Osteocyte (in vitro differentiated cells): ENCODE measurements around the gene ARL6IP6. TPM values are rescaled to one million over a fixed set of nuclear protein-coding genes. Genes with fewer than 3 reads are reported as not detected.
A peak's percentile ranks its signal among the peaks of the same experiment; 100 is the strongest.

Source experiments
- DNase-seq: peaks from one replicate; pipeline ENCODE4 v3.0.0; 2021; ENCODE audit warnings: mixed read lengths; ENCODE audit not compliant: unreplicated experiment; ENCODE audit errors: extremely low spot score
- H3K27ac Mint-ChIP-seq: one replicate; pipeline ENCODE4 v1.8.0; 2021; ENCODE audit warnings: mild to moderate bottlenecking, mixed read lengths; ENCODE audit not compliant: unreplicated experiment
- H3K27me3 Mint-ChIP-seq: one replicate; pipeline ENCODE4 v1.8.0; 2021; ENCODE audit warnings: mixed read lengths; ENCODE audit not compliant: unreplicated experiment
- H3K36me3 Mint-ChIP-seq: one replicate; pipeline ENCODE4 v1.8.0; 2021; ENCODE audit warnings: mixed read lengths; ENCODE audit not compliant: unreplicated experiment
- H3K4me1 Mint-ChIP-seq: one replicate; pipeline ENCODE4 v1.8.0; 2021; ENCODE audit warnings: mixed read lengths; ENCODE audit not compliant: unreplicated experiment
- H3K4me3 Mint-ChIP-seq: one replicate; pipeline ENCODE4 v1.8.0; 2021; ENCODE audit warnings: mild to moderate bottlenecking, moderate library complexity, mixed read lengths; ENCODE audit not compliant: unreplicated experiment
- H3K9me3 Mint-ChIP-seq: one replicate; pipeline ENCODE4 v1.8.0; 2021; ENCODE audit warnings: mixed read lengths; ENCODE audit not compliant: unreplicated experiment
- CTCF ChIP-seq: fragments of 200-600 bp; sonication (generic); IDR thresholded peaks from 2 replicates; pipeline ENCODE4 v1.5.0; 2021; ENCODE audit warnings: antibody characterized with exemption, mild to moderate bottlenecking, moderate library complexity
- total RNA-seq: library from RNA; stranded (reverse); gene quantifications from 2 replicates; pipeline ENCODE4 v1.2.1, GENCODE V29; 2021

Gene ARL6IP6
- total RNA-seq, 1 donor from 2014 or later: 13.9 TPM

- peaks cover 31% of the 10 kb centered on the region for H3K36me3 Mint-ChIP-seq
- no peaks in the 10 kb centered on the region for H3K9me3 Mint-ChIP-seq
- H3K27ac Mint-ChIP-seq: no peak overlapping the region
- H3K4me1 Mint-ChIP-seq: peaks cover 37% of the 10 kb centered on the region
- no peak for TF ChIP-seq CTCF
- no peaks in the 10 kb centered on the region for H3K27me3 Mint-ChIP-seq
- no peak for DNase-seq
- peak overlapping the region; percentile 40 for H3K4me3 Mint-ChIP-seq
Measured at GRCh38 chr2:152715112-152715511, 3.3 kb upstream of the ARL6IP6 start.

GRCh38 chr2:152715854-152716428 is 2.5 kb upstream of the ARL6IP6 start:
- peaks cover 43% of the 10 kb centered on the region for H3K4me1 Mint-ChIP-seq

GRCh38 chr2:152716805-152717227 is 1.6 kb upstream of the ARL6IP6 start:
- Mint-ChIP-seq H3K4me3 (peak overlapping the region; percentile 100), H3K36me3 (peaks cover 19% of the 10 kb centered on the region), H3K9me3 (no peaks in the 10 kb centered on the region), H3K4me1 (peaks cover 51% of the 10 kb centered on the region), H3K27ac (peak overlapping the region; percentile 100), H3K27me3 (no peaks in the 10 kb centered on the region)
- TF ChIP-seq CTCF: no peak
- no peak for DNase-seq

More at GRCh38 chr2:152715854-152716428, 2.5 kb upstream of the ARL6IP6 start:
- Mint-ChIP-seq H3K4me3 (peak overlapping the region; percentile 100), H3K9me3 (no peaks in the 10 kb centered on the region), H3K36me3 (peaks cover 24% of the 10 kb centered on the region), H3K27me3 (no peaks in the 10 kb centered on the region), H3K27ac (peak overlapping the region; percentile 100)
- DNase-seq: no peak
- TF ChIP-seq CTCF: peak; percentile 51

- peak; percentile 99 for DNase-seq
- Mint-ChIP-seq H3K27me3 (no peaks in the 10 kb centered on the region), H3K9me3 (no peaks in the 10 kb centered on the region), H3K36me3 (peaks cover 18% of the 10 kb centered on the region), H3K4me3 (peak within 1 kb of the TSS; percentile 100), H3K4me1 (peaks cover 55% of the 10 kb centered on the region), H3K27ac (peak within 1 kb of the TSS; percentile 100)
- no peak for TF ChIP-seq CTCF
Measured at GRCh38 chr2:152717228-152718075, 968 bp upstream of the ARL6IP6 start, which contains the start of gene PRPF40A. PRPF40A (minus strand) TSS chr2:152717461; CDS start chr2:152717439, 22 bp downstream.
